Measurements from ENCODE around the gene TRAF1. TPM values are rescaled to one million over a fixed set of nuclear protein-coding genes. Genes with fewer than 3 reads are reported as not detected.
A peak's percentile ranks its signal among the peaks of the same experiment; 100 is the strongest.

Gene TRAF1
- total and polyA plus RNA-seq, 10 of the 15 experiments (the other 5 are each of a cell fraction or from before 2014, with no cell fraction given): 13.8 to 163 (median 128) TPM

GRCh38 chr9:120932086-120932823 lies 5.7 kb upstream of the TRAF1 start (continued):
- TF ChIP-seq EZH2 (IDR thresholded peaks at IDR 0.05; ENCODE audit: borderline replicate concordance, control insufficient read depth, low read depth, low read length) (no peak), JUNB (IDR thresholded peaks at IDR 0.05) (no peak), ZBTB40 (IDR thresholded peaks at IDR 0.05; ENCODE audit: borderline replicate concordance) (0 out of 2 replicates have a peak, but pooled peaks have one; percentile 18), GATAD2B (conservative IDR thresholded peaks at IDR 0.05; ENCODE audit: low read depth) (peak; percentile 39)
